GM21723 (cell line): ENCODE results near the gene PKD1.
"Not testable (repeated sequence)": the region's sequence is repeated elsewhere in the genome, so short reads cannot be mapped to it uniquely, and the experiment has no call there.

ENCODE experiments used
- ATAC-seq: cut with Tn5 transposase; IDR thresholded peaks from one replicate; pipeline ENCODE4 v1.9.1; 2021; ENCODE audit warnings: mild to moderate bottlenecking, moderate library complexity; ENCODE audit not compliant: unreplicated experiment

PKD1 gene

GRCh38 chr16:2110332-2111008 is 25.2 kb downstream of the PKD1 start:
- ATAC-seq, result not testable (repeated sequence)

- not testable (repeated sequence) for ATAC-seq
Observed at GRCh38 chr16:2109872-2110271, 25.8 kb downstream of the PKD1 start.

- ATAC-seq, result not testable (repeated sequence)
Observed at GRCh38 chr16:2109271-2109580, 26.5 kb downstream of the PKD1 start.

DNA sequence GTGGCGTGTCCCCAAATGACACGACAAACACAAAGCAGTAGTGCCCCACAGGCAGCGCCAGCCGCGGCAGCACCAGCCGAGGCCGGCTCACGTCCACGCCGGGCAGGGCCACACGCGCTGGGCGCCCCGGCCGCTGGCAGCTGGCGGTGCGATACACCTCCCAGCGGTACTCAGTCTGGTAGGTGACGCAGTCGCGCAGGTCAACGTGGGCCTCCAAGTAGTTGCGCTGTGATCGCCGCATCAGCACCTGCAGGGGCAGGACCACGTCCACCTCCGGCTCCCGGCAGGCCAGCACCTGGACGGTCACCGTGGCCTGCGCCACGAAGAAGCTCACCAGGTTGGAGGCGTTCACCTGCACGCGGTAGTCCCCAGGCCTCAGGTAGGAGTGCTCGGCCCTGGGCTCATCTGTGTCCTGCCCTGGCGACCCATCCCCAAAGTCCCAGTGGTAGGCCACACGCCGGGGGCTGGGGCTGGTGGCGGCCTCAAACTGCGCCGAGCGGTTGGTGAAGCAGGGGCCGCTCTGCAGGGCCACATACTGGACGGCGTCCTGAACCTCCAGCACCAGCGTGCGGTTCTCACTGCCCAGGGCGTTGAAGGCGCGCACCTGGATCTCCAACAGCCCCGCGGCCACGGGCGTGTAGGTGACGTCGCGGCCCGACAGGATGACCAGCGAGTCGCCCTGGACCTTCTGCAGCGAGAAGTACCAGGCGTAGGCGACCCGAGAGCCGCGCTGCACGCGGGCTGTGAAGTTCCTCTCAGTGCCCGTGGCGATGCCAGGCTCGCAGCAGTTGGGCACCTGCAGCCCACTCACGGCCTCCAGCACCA is 27.0 kb downstream of the PKD1 start:
- not testable (repeated sequence) for ATAC-seq

DNA sequence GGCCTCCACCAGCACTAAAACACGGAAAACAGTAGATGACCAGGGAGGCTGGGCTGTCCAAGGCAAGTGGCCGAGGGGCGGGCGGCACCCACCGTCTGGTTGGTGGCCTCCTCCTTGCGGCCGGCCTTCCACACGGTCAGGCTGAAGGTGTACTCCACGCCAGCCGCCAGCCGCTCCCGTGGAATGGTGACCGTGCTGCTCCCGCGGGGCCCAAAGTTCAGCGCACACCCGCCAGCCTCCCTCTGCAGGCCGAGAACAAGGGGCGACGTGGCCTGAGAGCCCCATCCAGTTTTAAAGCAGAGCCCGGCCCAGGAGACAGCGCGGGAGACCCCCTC is 27.9 kb downstream of the PKD1 start:
- ATAC-seq, result not testable (repeated sequence)

DNA sequence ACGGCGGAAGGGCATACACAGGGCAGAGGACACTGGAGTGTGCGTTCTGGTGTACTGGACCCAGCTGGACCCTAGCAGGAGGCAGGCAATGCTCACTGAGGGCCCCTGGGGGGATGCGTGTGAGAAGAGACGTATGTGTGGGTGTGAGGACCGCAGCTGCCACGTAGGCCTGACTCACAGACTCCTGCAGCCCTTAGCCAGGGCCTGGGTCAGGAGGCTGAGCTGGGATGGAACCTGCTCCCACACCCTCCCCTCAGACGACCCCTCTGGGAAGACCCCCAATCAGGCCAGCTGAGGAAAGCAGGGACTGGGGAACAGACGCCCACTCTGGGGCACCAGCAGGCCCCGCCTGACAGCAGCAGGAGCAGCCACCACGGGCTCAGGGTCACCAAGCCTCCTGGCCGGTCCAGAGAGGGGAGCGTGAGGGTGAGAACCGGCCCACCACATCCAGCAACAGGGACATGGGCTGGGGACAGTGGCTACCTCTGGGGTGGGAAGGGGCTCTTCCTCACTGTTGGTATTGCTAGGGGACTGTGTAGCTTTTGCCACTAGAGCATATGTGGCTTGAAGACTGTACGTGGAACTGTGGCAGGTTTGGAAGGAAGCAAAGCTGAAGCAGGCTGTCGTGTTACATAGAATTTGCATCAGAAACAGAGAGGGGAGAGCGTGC is 28.4 kb downstream of the PKD1 start:
- ATAC-seq, result not testable (repeated sequence)

GRCh38 chr16:2106211-2106610 is 29.5 kb downstream of the PKD1 start:
- not testable (repeated sequence) for ATAC-seq

DNA sequence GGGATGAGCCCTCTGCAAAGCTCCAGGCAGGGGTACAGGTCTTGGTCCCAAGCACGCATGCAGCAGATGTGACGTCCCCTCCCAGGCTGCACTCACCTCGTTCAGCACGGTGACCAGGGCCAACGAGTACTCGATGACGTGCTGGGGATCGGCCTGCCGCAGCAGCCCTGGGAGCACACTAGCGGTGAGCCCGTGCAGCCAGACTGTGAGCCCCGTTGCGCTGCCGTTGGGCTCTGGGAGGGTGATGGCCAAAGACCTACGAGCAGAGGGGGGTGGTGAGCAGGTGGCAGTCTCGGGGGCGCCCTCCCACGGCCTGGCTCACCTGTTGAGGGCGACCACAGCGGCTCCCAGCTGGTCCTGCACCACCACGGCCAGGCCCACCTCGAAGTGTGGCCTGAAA is 29.9 kb downstream of the PKD1 start:
- not testable (repeated sequence) for ATAC-seq

GRCh38 chr16:2105291-2105690 is 30.4 kb downstream of the PKD1 start:
- ATAC-seq, result not testable (repeated sequence)

- ATAC-seq, result not testable (repeated sequence)
Observed at GRCh38 chr16:2104464-2104863, 31.2 kb downstream of the PKD1 start.

GRCh38 chr16:2102471-2102870 is 33.2 kb downstream of the PKD1 start:
- no peak for ATAC-seq

GRCh38 chr16:2101581-2101980 is 34.1 kb downstream of the PKD1 start:
- not testable (repeated sequence) for ATAC-seq

DNA sequence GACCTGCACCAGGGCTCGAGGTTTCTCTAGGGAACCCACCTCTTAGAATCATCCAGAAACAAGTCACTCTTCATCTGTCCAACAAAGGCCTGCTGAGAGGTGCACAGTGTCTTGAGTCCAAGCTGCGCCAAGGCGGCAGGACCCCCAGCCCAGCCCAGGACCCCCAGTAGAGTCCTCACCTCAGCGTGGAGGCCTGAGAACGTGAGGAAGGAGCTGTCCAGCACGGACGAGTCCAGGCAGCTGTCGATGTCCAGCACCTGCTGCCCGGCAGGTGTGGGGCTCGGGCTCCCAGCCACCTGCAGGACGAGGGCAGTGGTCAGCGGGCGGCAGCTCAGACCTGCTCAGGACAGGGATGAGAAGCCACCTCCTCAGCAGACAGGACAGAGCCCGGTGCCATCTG is 38.0 kb downstream of the PKD1 start:
- ATAC-seq, result not testable (repeated sequence)

DNA sequence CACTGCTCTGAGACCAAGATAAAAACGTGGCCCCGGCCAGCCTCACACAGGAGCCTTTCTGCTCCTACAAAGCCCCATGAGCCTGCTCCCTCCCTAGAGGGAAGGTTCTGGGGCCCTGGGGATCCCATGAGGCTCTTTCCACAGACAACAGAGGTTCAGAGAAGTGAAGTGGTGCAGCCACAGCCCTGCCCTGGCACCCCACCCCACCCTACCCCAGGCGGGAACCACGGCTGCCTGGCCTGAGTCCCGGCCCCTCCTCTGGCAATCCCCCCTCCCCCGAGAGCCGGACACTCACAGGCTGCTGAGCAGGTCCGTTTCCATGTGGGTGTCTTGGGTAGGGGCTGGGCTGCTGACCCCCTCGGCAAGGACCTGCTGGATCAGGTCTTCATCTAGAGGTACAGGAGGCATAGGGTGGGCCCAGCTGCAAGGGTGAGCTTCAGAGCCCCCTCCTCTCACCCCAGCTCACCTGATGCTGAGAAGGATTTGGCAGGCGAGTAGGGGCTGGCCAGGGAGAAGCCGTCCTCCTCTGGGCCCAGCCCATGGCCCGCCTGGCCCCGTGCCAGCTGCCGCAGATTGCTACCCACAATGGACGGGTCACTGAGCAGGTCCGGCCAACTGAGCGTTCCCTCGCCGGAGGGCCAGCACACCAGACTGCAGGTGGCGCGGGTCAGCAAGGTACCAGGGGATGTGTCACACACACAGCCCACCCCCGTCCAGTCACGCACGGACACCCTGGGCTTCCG is 38.7 kb downstream of the PKD1 start:
- ATAC-seq, result no peak

DNA sequence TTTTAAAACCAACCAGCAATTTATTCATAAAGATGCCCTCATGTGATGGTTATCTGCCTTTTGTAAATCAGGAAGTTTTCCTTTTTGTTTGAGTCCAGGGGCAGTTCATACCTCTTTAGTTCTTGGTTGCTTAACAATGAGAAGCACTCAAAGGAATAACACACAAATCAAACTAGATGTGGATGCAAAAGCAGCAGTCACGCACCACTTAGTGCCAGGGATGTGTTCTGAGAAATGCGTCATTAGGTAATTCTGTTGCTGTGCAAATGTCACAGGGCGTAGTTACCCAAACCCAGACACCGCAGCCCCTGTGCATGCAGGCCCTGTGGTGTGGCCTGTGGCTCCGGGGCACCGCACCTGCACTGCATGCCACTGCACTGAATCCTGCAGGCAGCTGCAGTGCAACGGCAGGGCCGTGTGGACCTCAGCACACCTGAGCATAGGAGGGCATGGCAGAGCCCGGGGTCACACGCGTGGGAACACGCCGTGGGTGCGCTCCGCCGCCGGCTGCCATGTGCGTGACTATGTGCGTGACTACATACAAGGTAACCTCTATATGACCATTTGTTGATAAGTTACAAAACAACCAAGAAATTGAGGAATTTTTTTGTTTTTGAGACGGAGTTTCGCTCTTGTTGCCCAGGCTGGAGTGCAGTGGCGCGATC is 39.6 kb downstream of the PKD1 start:
- ATAC-seq, result no peak

DNA sequence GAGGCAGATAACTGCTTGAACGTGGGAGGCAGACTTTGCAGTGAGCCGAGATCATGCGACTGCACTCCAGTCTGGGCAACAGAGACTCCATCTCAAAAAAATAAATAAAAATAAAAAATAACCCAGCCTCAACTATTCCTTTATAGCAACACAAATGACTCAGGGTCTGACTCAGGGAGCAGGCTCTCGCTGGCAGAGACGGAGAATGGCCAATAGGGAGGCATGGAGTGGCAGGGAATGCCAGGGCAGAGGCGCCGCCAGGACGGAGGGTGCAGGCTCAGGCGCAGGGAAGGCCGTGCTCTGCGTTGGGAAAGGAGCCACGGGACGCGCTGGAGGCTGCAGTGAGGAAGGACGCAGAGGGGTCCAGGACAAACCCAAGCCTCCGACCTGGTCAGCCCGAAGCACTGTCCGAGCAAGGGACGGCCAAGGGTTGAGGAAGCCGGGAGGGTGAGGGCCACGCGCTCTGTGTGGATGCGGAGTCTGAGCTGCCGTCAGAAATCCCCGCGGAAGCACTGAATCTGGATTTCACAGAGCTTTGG is 40.3 kb downstream of the PKD1 start:
- no peak for ATAC-seq

DNA sequence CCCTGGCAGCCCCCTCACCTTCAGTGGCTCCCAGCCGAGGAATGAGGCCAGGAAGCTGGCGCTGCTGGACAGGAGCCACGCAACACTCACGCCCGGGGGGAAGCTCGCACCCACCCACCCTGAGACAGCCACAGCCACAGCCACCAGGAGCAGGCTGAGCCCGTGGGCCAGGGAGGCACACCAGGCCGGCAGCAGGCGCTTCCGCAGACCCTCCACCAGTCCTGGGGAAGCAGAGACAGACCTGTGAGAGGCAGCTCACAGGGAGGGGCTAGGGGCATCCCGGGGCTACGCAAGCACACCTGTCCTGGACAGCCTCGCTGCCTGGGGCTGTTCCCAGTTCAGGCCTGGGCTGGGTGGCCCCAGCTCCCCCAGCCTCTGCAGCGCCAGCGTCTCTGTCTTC is 41.9 kb downstream of the PKD1 start:
- no peak for ATAC-seq

- ATAC-seq, result no peak
Observed at GRCh38 chr16:2092866-2093265, 42.8 kb downstream of the PKD1 start.

DNA sequence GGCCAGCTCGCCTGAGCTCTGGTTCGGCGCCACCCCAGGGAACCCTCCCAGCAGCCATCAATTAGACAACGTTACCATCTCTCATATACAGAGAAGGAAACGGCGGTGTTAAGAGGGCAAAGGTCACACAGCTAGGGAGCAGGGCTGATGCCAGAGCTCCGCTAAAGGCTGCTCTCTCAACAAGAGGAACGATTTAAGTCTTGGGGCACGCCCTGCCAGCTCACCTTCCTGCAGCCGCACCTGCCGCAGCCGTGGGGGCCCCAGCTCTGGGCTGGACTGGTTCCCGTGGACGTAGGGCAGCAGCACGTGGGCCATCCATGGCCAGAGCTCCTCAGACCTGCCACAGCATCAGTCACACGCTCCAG is 43.5 kb downstream of the PKD1 start:
- ATAC-seq, result no peak

GRCh38 chr16:2091547-2092255 is 44.0 kb downstream of the PKD1 start:
- ATAC-seq, result no peak
